Spinal cord (tissue), 10 donors: ENCODE measurements around the gene SORCS1. TPM values are rescaled to one million over a fixed set of nuclear protein-coding genes. Genes with fewer than 3 reads are reported as not detected.

Experiments used
- DNase-seq, 6 donors: peaks; one replicate each; pipeline versions ENCODE4 v3.0.0 to v3.0.0-alpha.2; 2013 to 2015; ENCODE audit warnings: low spot score in 6 of 6, low read depth in 4 of 6
- H3K27ac ChIP-seq: one replicate; pipeline ENCODE4 v1.5.1; 2013; ENCODE audit warnings: low read depth, low read length, control low read depth
- H3K27me3 ChIP-seq: one replicate; pipeline ENCODE4 v1.6.1; 2013; ENCODE audit warnings: low read length; ENCODE audit not compliant: control insufficient read depth, insufficient read depth
- H3K36me3 ChIP-seq: one replicate; pipeline ENCODE4 v1.6.1; 2013; ENCODE audit warnings: low read length; ENCODE audit not compliant: control insufficient read depth, insufficient read depth
- H3K4me1 ChIP-seq: one replicate; pipeline ENCODE4 v1.6.1; 2013; ENCODE audit warnings: low read length; ENCODE audit not compliant: control insufficient read depth, insufficient read depth
- H3K4me3 ChIP-seq: one replicate; pipeline ENCODE4 v1.5.1; 2013; ENCODE audit warnings: low read depth, low read length, control low read depth
- H3K9me3 ChIP-seq: one replicate; pipeline ENCODE4 v1.6.1; 2013; ENCODE audit warnings: low read length; ENCODE audit not compliant: control insufficient read depth, insufficient read depth
- WGBS: methylation state at CpG from one replicate; pipeline ENCODE4 v1.1.5; 2013; ENCODE audit warnings: missing lambda C conversion rate; ENCODE audit not compliant: insufficient coverage; 5-methylcytosine and 5-hydroxymethylcytosine counted together
- polyA plus RNA-seq, 2 donors: library from polyadenylated mRNA; unstranded; fragments of 120-200 nt; gene quantifications; one replicate each; pipeline ENCODE4 v1.2.1, GENCODE V29; 2013; ENCODE audit not compliant: insufficient read length in 2 of 2
- total RNA-seq, 2 donors: library from RNA; depleted of rRNA in 1 of 2; stranded (reverse); fragments of 120-200 nt in 1 of 2; fragments of >200 nt in 1 of 2; gene quantifications; one replicate each; pipeline versions ENCODE4 v1.2.3 to v1.2.4, GENCODE V29; 2013 to 2014
- donor health status: healthy.

The SORCS1 gene
- total and polyA plus RNA-seq, 4 donors, result 11.4 to 38.0 (median 19.3) TPM

DNA sequence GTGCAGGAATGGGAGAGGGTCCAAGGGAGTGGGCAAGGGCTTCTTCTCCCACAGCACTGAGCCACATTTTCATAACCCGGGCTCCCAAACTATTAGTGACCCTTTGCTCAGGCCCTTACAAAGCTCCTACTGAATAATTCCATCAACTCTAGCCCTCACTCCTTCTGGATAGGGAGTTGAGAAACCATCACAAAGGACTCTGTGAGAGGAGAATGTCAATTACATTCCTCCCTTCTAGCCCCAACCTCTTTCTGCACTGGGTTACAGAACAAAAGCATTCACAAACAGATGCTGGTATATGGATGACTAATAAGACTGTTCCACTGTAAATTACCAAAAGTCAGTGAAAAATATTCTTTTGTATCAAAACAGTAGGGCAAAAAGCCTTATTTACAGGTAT lies 203.7 kb downstream of the SORCS1 start:
- H3K9me3 ChIP-seq, result no peaks in the 10 kb centered on the region
- DNase-seq, result no peak
- no CpG with 5 or more reads among the region's 1 CpG for WGBS
- no peak overlapping the region for H3K4me3 ChIP-seq
- H3K36me3 ChIP-seq, result no peaks in the 10 kb centered on the region
- H3K4me1 ChIP-seq, result peaks cover 4% of the 10 kb centered on the region
- no peaks in the 10 kb centered on the region for H3K27me3 ChIP-seq
- peak overlapping the region; percentile 67 for H3K27ac ChIP-seq

DNA sequence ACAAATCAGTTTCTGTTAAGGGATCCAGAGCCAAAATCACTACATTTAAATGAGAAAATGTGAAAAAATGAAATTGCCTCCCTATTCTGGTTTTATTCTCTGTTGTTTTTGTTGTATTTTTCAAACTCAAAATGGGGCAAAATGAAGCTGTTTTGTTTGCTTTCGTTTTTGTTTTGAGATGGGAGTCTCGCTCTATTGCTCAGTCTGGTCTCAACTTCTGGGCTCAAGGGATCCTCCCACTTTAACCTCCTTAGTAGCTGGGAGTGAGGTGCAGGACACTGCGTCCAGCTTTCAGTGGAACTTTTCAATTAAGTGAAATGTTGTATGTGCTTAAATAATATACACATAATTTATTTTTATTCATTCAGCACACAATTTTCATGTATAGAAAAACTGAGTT lies 205.0 kb downstream of the SORCS1 start:
- WGBS, result no CpG with 5 or more reads among the region's 3 CpGs
- Histone ChIP-seq H3K27me3 (no peaks in the 10 kb centered on the region), H3K27ac (no peak overlapping the region)

DNA sequence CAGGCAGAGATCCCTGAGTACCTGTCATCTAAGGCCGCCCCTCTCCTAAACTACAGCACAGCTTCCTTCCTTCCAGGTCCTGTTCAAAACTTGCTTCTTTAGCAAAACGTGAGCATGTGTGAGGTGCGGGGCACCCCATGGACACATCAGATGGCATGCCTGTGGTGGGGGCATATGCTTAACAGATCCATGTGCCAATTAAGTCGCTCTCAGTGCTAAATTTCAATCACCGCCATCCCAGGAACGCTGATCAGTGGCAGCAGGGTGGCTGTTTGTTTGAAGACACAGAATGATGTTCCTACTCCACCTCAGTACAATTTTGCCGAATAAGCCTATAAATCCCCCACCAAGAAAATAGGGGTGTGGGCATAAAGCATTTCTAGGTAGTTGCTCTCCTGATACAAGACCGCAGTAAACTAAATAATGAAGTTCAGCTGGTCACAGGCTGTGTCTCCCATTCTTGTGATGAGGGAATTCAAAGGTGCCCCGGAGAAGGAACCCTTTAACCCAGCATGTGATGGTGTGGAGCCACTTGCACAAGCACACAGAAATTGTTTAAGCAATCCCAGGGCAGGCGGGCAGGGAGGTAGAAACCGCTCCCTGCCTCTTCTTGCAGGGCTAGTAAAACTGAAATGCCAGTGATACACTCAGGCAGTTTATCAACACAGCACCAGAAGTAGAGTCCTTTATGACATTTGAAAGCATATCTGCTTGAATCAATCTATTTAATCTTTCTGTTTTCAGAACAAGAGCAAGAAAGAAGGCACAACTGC lies 205.7 kb downstream of the SORCS1 start:
- peak in 1 of 6 donors; percentile 79 for DNase-seq
- no peaks in the 10 kb centered on the region for H3K9me3 ChIP-seq
- H3K36me3 ChIP-seq, result no peaks in the 10 kb centered on the region
- H3K4me3 ChIP-seq, result no peak overlapping the region
- H3K4me1 ChIP-seq, result peaks cover 4% of the 10 kb centered on the region
- no peaks in the 10 kb centered on the region for H3K27me3 ChIP-seq
- H3K27ac ChIP-seq, result peak overlapping the region; percentile 33
- WGBS, result 50% methylated on average over 6 of the region's 11 CpGs

More for the DNA sequence above, 205.0 kb downstream of the SORCS1 start:
- DNase-seq, result no peak
- Histone ChIP-seq H3K4me3 (no peak overlapping the region), H3K9me3 (no peaks in the 10 kb centered on the region), H3K4me1 (peaks cover 4% of the 10 kb centered on the region), H3K36me3 (no peaks in the 10 kb centered on the region)

DNA sequence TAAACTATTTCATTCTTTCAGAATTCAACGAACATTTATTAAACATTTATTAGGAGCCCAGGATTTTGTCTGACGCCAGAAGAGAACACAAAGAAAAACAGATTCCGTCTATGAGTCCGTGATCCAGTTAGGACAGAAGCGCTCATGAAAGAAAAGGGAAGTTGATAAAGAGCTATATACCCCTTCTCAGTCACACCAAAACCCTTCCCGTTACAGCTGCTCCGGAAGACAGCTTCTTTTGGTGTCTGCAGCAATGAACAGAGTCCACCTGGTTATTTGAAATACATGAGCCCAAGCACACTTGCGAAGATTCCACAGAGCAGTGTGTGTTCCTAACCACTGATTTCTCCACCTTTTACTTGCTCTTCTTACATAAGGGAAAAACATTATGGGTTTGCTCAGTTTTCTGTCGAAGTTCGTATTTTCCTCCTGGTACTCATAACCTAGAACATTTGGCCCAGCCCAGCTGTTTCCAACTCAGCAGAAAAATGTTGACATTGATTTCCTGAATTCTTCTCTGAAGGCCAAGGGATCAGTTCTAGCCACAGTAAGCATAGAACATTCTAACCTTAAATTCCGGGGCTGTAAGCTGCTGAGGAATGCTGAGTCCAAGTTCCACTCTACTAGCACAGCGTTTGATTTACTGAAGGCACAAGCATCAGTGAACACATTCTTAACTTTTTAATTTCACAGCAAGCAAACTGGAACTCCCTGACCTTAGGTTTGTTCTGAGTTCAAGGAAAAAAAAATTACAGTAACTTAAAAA lies 206.5 kb downstream of the SORCS1 start:
- no peaks in the 10 kb centered on the region for H3K27me3 ChIP-seq
- H3K4me3 ChIP-seq, result no peak overlapping the region
- H3K36me3 ChIP-seq, result no peaks in the 10 kb centered on the region
- H3K9me3 ChIP-seq, result no peaks in the 10 kb centered on the region
- peak overlapping the region; percentile 33 for H3K27ac ChIP-seq
- peaks cover 4% of the 10 kb centered on the region for H3K4me1 ChIP-seq
- 70% methylated on average over 6 of the region's 12 CpGs for WGBS
- DNase-seq, result peak in 1 of 6 donors; percentile 25

DNA sequence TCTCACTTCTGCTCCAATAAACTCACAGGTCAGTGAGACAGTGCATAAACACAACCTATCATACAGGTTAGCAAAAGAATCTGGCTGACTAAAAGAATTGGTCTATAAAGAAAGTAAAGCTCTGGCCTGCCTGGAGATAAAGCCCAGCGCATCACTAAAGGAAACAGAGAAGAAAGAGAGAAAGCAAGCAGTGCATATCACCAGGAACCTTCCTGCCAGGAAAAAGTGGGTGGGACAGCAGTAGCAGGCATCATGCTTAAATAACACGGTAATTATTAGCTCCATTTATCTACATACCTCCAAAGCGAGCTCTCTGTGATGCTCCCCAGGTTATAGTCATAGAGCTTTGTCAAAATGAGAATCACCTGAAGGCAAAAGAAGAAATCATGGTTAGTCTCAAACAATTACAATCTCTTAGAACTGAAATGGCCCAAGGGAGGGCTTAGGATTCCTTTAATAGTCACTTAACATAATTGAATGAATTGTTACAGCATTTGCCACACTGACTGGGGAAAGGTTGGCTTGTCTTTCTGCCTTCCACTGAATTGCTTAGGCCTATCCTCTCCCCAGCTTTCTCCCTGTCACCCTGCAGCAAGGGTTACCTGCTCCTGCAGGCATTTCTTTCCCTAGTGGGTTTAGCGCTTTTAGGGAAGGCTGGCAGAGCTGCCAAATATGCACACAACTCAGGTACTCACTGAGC lies 208.1 kb downstream of the SORCS1 start:
- H3K4me3 ChIP-seq, result no peak overlapping the region
- H3K4me1 ChIP-seq, result peaks cover 4% of the 10 kb centered on the region
- H3K27me3 ChIP-seq, result no peaks in the 10 kb centered on the region
- H3K27ac ChIP-seq, result no peak overlapping the region
- DNase-seq, result peak in 2 of 6 donors; percentile 28 to 95
- 73% methylated on average over 2 of the region's 4 CpGs for WGBS
- no peaks in the 10 kb centered on the region for H3K36me3 ChIP-seq
- no peaks in the 10 kb centered on the region for H3K9me3 ChIP-seq

DNA sequence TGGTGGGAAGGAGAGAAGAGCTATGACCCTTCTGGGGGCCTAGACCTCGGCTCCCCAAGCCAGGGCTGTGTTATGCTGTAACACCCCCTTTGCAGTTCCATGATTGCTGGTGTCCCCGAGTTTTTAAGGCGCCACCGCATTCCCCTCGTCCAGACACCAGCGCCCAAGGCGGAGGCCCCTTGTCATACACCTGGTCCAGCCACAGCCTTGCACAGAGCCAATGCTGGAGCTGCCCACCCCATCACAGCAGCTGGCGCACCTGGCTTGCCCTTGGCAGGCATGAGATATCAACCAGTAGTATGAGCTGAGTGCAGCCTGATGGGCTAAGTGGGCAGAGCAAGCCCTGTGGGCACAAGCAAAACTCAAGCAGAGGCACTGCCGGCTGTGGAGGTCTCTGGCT lies 209.4 kb downstream of the SORCS1 start:
- Histone ChIP-seq H3K27me3 (no peaks in the 10 kb centered on the region), H3K36me3 (no peaks in the 10 kb centered on the region), H3K4me1 (no peaks in the 10 kb centered on the region), H3K27ac (no peak overlapping the region), H3K4me3 (no peak overlapping the region), H3K9me3 (no peaks in the 10 kb centered on the region)
- DNase-seq, result no peak
- 94% methylated on average over 8 of the region's 9 CpGs for WGBS

DNA sequence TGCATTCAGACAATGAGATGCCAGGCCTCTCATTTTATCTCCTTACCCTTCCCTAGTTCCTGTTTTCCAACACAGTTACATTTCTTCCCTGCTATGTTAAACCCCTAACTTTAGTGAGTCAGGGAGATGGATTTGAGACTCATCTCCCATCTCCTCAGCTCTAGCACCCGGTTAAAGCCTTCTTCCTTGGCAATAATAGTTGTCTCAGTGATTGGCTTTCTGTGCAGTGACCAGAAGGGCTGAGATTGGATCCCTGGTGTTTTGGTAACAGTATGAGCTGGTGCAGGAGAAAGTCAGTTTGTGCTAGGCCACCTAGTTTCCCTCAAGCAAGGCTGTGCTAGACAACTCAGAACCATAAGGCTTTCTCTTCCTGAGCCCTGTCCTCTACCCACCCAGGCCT lies 212.5 kb downstream of the SORCS1 start:
- WGBS, result no CpG with 5 or more reads among the region's 1 CpG
- Histone ChIP-seq H3K9me3 (no peaks in the 10 kb centered on the region), H3K27me3 (no peaks in the 10 kb centered on the region), H3K4me1 (no peaks in the 10 kb centered on the region), H3K36me3 (no peaks in the 10 kb centered on the region), H3K27ac (no peak overlapping the region), H3K4me3 (no peak overlapping the region)
- DNase-seq, result no peak

DNA sequence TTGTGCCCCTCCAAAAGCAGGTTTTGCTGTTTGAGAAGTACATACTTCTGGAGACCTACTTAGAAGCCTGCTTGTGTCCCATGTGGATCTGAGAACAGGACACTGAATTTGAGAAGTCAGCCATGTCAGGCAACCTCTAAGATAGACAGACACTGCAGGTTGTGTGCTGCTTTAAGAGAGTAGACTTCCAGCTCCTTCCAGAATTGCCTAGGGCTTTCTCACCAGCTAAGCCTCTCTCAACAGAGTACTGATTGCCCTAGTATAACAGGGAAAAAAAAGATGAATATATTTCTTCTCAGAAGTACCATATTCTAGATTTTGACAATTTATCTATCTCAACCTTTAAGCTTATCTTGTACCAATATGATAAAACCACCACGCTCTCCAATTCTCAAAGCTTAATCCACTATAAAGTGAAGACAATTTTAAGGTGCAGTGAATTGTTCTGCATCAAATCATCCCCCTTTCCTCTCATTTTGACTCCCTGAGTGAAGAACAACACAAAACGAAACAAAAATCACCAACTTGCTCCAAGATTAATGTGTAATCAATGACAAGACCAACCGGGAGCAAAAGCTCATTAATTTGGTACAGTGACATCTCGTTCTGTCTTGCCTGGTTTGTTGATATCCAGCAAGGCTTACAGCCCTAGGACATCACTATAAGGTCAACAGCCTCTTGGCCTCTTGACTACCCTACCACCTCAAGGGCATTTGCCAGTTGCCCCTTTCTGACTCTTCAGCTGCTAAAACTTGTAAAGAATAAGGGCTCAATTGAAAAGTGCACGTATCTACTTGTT lies 214.6 kb downstream of the SORCS1 start:
- no peaks in the 10 kb centered on the region for H3K4me1 ChIP-seq
- WGBS, result 94% methylated on average over 2 of the region's 5 CpGs
- DNase-seq, result no peak

DNA sequence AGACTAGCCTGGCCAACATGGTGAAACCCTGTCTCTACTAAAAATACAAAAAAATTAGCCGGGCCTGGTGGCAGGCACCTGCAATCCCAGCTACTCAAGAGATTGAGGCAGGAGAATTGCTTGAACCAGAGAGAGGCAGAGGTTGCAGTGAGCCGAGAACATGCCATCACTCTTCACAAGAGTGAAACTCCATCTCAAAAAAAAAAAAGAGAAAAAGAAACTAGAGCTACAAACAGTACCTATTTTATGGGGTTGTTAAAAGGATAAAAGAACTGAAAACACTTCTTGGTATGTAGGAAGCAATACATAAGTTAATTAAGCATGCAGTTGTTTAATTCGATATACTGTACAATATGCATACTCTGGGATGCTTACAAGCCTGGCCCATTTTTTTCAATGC lies 216.9 kb downstream of the SORCS1 start:
- Histone ChIP-seq H3K4me3 (no peak overlapping the region), H3K9me3 (no peaks in the 10 kb centered on the region), H3K27me3 (no peaks in the 10 kb centered on the region), H3K4me1 (no peaks in the 10 kb centered on the region), H3K36me3 (no peaks in the 10 kb centered on the region), H3K27ac (no peak overlapping the region)
- DNase-seq, result no peak
- WGBS, result no CpG with 5 or more reads among the region's 3 CpGs

More for the DNA sequence above, 214.6 kb downstream of the SORCS1 start:
- H3K9me3 ChIP-seq, result no peaks in the 10 kb centered on the region
- no peak overlapping the region for H3K27ac ChIP-seq
- H3K27me3 ChIP-seq, result no peaks in the 10 kb centered on the region
- no peaks in the 10 kb centered on the region for H3K36me3 ChIP-seq
- H3K4me3 ChIP-seq, result no peak overlapping the region
